K562 (cell line): ENCODE data around the gene CABP2. TPM values are rescaled to one million over a fixed set of nuclear protein-coding genes. Genes with fewer than 3 reads are reported as not detected.

Experiments used
- ATAC-seq: fragments of 200-7000 bp; cut with Tn5 transposase; 3 replicates; pipeline ENCODE4 v1.9.1; 2020; ENCODE audit warnings: moderate library complexity
- BruUV-seq: library from RNA; stranded (reverse); fragments of 400-500 nt; replicated peaks from 2 replicates; lab custom pipeline; 2021; lab: Mats Ljungman, UMichigan
- CTCF ChIA-PET: fragments of 300-600 bp; formaldehyde crosslinking; extraction: SDS; loops from one replicate; lab custom pipeline; 2021; ENCODE audit warnings: low intra/inter-chr PET ratio; lab: Yijun Ruan, JAX
- POLR2A ChIA-PET: fragments of 300-600, 350-650 bp; sonication (Branson Sonifier 250); formaldehyde crosslinking; extraction: SDS; loops from one replicate; lab custom pipeline; 2021; ENCODE audit warnings: antibody characterized with exemption, inconsistent platforms; lab: Yijun Ruan, JAX
- DNase-seq, 4 experiments: peaks; one replicate each; pipeline versions ENCODE4 v3.0.0 to v3.0.0-alpha.2; 2011 to 2018; ENCODE audit warnings: low spot score in 3 of 4, mixed read lengths in 3 of 4; ENCODE audit errors: extremely low read depth in 1 of 4
- FAIRE-seq: peaks from 2 replicates; lab custom pipeline; 2011; peaks lifted over from hg19 to GRCh38; lab: Jason Lieb, UNC
- H2AFZ ChIP-seq: 2 replicates; pipeline ENCODE4 v1.6.0; 2011; ENCODE audit warnings: low read depth, low read length, control low read depth, inconsistent platforms
- H3K27ac ChIP-seq: fragments of 200-600 bp; 3 replicates; pipeline ENCODE4 v1.8.0; 2011; ENCODE audit warnings: low read depth, mild to moderate bottlenecking, control low read depth, inconsistent platforms, low read length, moderate library complexity, mixed read lengths; ENCODE audit errors: extremely low read depth
- H3K27me3 ChIP-seq, 2 experiments: fragments of 300-600 bp in 1 of 2; 2 replicates in 1 of 2; 3 replicates in 1 of 2; pipeline versions ENCODE4 v1.6.0 to v1.8.0; 2011; ENCODE audit warnings: inconsistent platforms in 2 of 2, low read length in 2 of 2, mild to moderate bottlenecking in 1 of 2, mixed read lengths in 1 of 2, moderate library complexity in 1 of 2; ENCODE audit not compliant: control insufficient read depth in 2 of 2, insufficient read depth in 2 of 2
- H3K36me3 ChIP-seq: fragments of 300-600 bp; 3 replicates; pipeline ENCODE4 v1.8.0; 2011; ENCODE audit warnings: mild to moderate bottlenecking, low read length, inconsistent platforms; ENCODE audit not compliant: control insufficient read depth, insufficient read depth
- H3K4me1 ChIP-seq, 2 experiments: fragments of 200-600 bp in 1 of 2; replicated peaks in 1 of 2; 2 replicates in 1 of 2; 3 replicates in 1 of 2; pipeline versions ENCODE4 v1.5.1 to v1.8.0; 2011; ENCODE audit warnings: inconsistent platforms in 2 of 2, low read length in 2 of 2, mild to moderate bottlenecking in 1 of 2, mixed read lengths in 1 of 2, moderate library complexity in 1 of 2; ENCODE audit not compliant: control insufficient read depth in 2 of 2, insufficient read depth in 2 of 2
- H3K4me2 ChIP-seq: 2 replicates; pipeline ENCODE4 v1.6.1; 2011; ENCODE audit warnings: low read length, control low read depth, inconsistent platforms, mixed read lengths; ENCODE audit not compliant: insufficient read depth
- H3K4me3 ChIP-seq: fragments of 200-600 bp; sonication (generic), shearing (Covaris generic); 2 replicates; pipeline ENCODE4 v1.5.1; 2016; ENCODE audit warnings: control low read depth, inconsistent platforms
- H3K79me2 ChIP-seq: fragments of 200-600 bp; 3 replicates; pipeline ENCODE4 v1.8.0; 2011; ENCODE audit warnings: low read length, inconsistent platforms; ENCODE audit not compliant: control insufficient read depth, insufficient read depth
- H3K9ac ChIP-seq, 2 experiments: 2 replicates each; pipeline versions ENCODE4 v1.6.0 to v1.6.1; 2011; ENCODE audit warnings: low read depth in 2 of 2, low read length in 2 of 2, control low read depth in 1 of 2, inconsistent platforms in 1 of 2, mild to moderate bottlenecking in 1 of 2, mixed read lengths in 1 of 2; ENCODE audit not compliant: insufficient read depth in 1 of 2
- H3K9me1 ChIP-seq: one replicate; pipeline ENCODE4 v1.6.0; 2011; ENCODE audit warnings: inconsistent platforms, mild to moderate bottlenecking, low read length, moderate library complexity; ENCODE audit not compliant: control insufficient read depth, insufficient read depth
- H3K9me3 ChIP-seq: replicated peaks from 2 replicates; pipeline ENCODE4 v1.5.1; 2011; ENCODE audit warnings: low read depth, low read length, inconsistent platforms; ENCODE audit not compliant: control insufficient read depth, insufficient read depth
- H4K20me1 ChIP-seq: replicated peaks from 2 replicates; pipeline ENCODE4 v1.6.1; 2011; ENCODE audit warnings: low read length, inconsistent platforms, mixed read lengths; ENCODE audit not compliant: control insufficient read depth, insufficient read depth
- CHD4 ChIP-seq: fragments of 200-600 bp; sonication (generic); IDR thresholded peaks from 3 replicates; pipeline ENCODE4 v1.6.1; 2012; ENCODE audit warnings: low read depth, mild to moderate bottlenecking, mixed read lengths, low read length, inconsistent platforms; ENCODE audit not compliant: insufficient read depth, insufficient replicate concordance, poor library complexity, severe bottlenecking
- ELK3 ChIP-seq: fragments of 450-650 bp; formaldehyde crosslinking; IDR thresholded peaks from 2 replicates; pipeline ENCODE4 v1.4.0; 2020; ENCODE audit warnings: mild to moderate bottlenecking
- KDM1A ChIP-seq, 2 experiments: fragments of 450-650 bp; IDR thresholded peaks; 2 replicates each; pipeline ENCODE4 v1.6.1; 2016; ENCODE audit warnings: mild to moderate bottlenecking in 2 of 2
- MAX ChIP-seq: sonication (generic); formaldehyde crosslinking; IDR thresholded peaks from 2 replicates; pipeline ENCODE4 v1.9.0; 2022; ENCODE audit warnings: mild to moderate bottlenecking, missing genetic modification reagents
- TBL1XR1 ChIP-seq, 2 experiments: IDR thresholded peaks; 2 replicates each; pipeline ENCODE4 v1.6.1; 2012; ENCODE audit warnings: improper control_type of control experiment in 2 of 2, low read length in 2 of 2, mild to moderate bottlenecking in 1 of 2
- WGBS: fragments of 100-300 bp; shearing (Covaris generic); methylation state at CpG from one replicate; pipeline ENCODE4 v1.1.6; 2016; ENCODE audit warnings: low coverage, mixed read lengths; ENCODE audit not compliant: insufficient coverage; ENCODE audit errors: missing lambda C conversion rate; 5-methylcytosine and 5-hydroxymethylcytosine counted together
- in situ Hi-C: fragments of 300-500 bp; cut with MboI; formaldehyde crosslinking; loops from 4 replicates; pipeline ENCODE4 v1.15.0; 2018; ENCODE audit warnings: inconsistent platforms, mixed read lengths
- intact Hi-C: fragments of 100-400 bp; cut with micrococcal nuclease; formaldehyde crosslinking; loops from 2 replicates; pipeline ENCODE4 v1.14.2; 2022
- polyA plus RNA-seq, 8 experiments: library from polyadenylated mRNA; depleted of rRNA in 4 of 8; stranded (reverse) in 5 of 8; unstranded in 3 of 8; fragments of >200 nt; fragmentation: Nextera tagmentation in 2 of 8; fragmentation: Illumina TruSeq in 1 of 8; extraction: Ambion mirVana in 2 of 8; extraction: Trizol in 1 of 8; gene quantifications; 2 replicates each; pipeline versions ENCODE4 v1.2.1 to v1.2.3, GENCODE V29; 2011 to 2014; ENCODE audit warnings: inconsistent platforms in 1 of 8, missing spikeins in 1 of 8
- total RNA-seq, 7 experiments: library from RNA; depleted of rRNA in 6 of 7; stranded (reverse); fragments of >200 nt in 6 of 7; fragmentation: Illumina TruSeq in 2 of 7; extraction: Trizol in 2 of 7; gene quantifications; 2 replicates each; pipeline versions ENCODE4 v1.2.1 to v1.2.3, GENCODE V29; 2011 to 2021; ENCODE audit warnings: low replicate concordance in 1 of 7

CABP2 gene
- total and polyA plus RNA-seq, 9 of the 15 experiments (the other 6 are each of a cell fraction or from before 2014, with no cell fraction given), result not detected

- Histone ChIP-seq H3K9me1 (no peaks in the 10 kb centered on the region), H3K36me3 (peaks cover 25% of the 10 kb centered on the region; the same call in 1 of the 3 replicates), H3K9me3 (no peaks in the 10 kb centered on the region), H3K27me3 (no peaks in the 10 kb centered on the region), H3K9ac (peak overlapping the region in 1 of 2 experiments; percentile 81; a peak in 2 of 4 replicates), H3K4me1 (peaks cover 28 to 64% of the 10 kb centered on the region in 2 experiments), H2AFZ (no peak overlapping the region), H4K20me1 (no peaks in the 10 kb centered on the region), H3K4me3 (no peak overlapping the region), H3K79me2 (peaks cover 34% of the 10 kb centered on the region), H3K27ac (no peak overlapping the region), H3K4me2 (peak overlapping the region; percentile 78)
- DNase-seq, result no peak
- ChIA-PET POLR2A (no interaction called here), CTCF (no interaction called here)
- in situ Hi-C loops, result no loop called here
- TF ChIP-seq MAX (CRISPR knock-in tag) (0 out of 2 replicates have a peak, but pooled peaks have one; percentile 36), KDM1A (IDR thresholded peaks at IDR 0.05) (no peak), ELK3 (CRISPR knock-in tag) (no peak), TBL1XR1 (IDR thresholded peaks at IDR 0.05; ENCODE audit: low read length in 2 of 2) (no peak), CHD4 (no peak)
- intact Hi-C loops, result loop anchor here (5.0 kb wide), 1 partner anchor 83 kb away; the partner anchor contains the start of genes PPP1CA and TBC1D10C
- WGBS, result 49% methylated on average over 11 of the region's 11 CpGs
- no peak for FAIRE-seq
- no peak for ATAC-seq
- no TSS peak for BruUV-seq
Observed at GRCh38 chr11:67484847-67485311, 38.4 kb downstream of the CABP2 start.
